SU-DHL-6 (cell line): ENCODE results near the gene DIRAS2.

Source experiments
- CTCF ChIP-seq: fragments of 200-600 bp; sonication (generic); IDR thresholded peaks from one replicate; pipeline ENCODE4 v1.5.1; 2017; ENCODE audit warnings: antibody characterized with exemption, mild to moderate bottlenecking, low read length, moderate library complexity; ENCODE audit not compliant: insufficient read depth, poor library complexity, severe bottlenecking
- EZH2phosphoT487 ChIP-seq: fragments of 200-600 bp; sonication (generic), shearing (Covaris generic); conservative IDR thresholded peaks from 2 replicates; pipeline ENCODE4 v1.6.1; 2018; ENCODE audit warnings: mild to moderate bottlenecking, antibody characterized with exemption, low read length, moderate library complexity, mixed read lengths

- TF ChIP-seq CTCF (no peak), EZH2phosphoT487 (no peak)
Measured at GRCh38 chr9:90598191-90598590, 44.4 kb downstream of the DIRAS2 start.
